ENCODE results near the gene OR5D16. TPM values are rescaled to one million over a fixed set of nuclear protein-coding genes. Genes with fewer than 3 reads are reported as not detected.
A peak's percentile ranks its signal among the peaks of the same experiment; 100 is the strongest.
"Not testable (repeated sequence)": the region's sequence is repeated elsewhere in the genome, so short reads cannot be mapped to it uniquely, and the experiment has no call there.

The OR5D16 gene
- total RNA-seq: not detected
- long read RNA-seq, donor 1: 0 reads
- long read RNA-seq, donor 2: 0 reads

DNA sequence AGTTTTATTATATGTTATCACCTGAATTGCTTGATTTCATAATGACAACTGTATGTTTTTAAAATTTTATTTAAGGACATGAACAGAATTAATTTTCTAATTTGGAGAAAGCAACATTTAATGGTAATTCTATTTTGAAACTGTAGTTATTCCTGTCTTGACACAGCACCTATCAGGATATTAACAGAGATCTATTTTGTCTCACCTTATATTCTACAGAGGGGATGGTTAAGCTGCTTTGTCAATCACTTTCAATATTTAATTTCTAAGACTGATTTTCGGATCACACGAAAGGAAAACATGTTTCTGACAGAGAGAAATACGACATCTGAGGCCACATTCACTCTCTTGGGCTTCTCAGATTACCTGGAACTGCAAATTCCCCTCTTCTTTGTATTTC, at the start of gene OR5D16:
OR5D16 (plus strand) TSS at position 301 of the 400 bp plus-strand sequence; CDS start at position 301, 0 bp downstream.
- no peak for DNase-seq (ENCODE audit: low spot score)
- intact Hi-C loops (cut with DNase I): no loop called here

DNA sequence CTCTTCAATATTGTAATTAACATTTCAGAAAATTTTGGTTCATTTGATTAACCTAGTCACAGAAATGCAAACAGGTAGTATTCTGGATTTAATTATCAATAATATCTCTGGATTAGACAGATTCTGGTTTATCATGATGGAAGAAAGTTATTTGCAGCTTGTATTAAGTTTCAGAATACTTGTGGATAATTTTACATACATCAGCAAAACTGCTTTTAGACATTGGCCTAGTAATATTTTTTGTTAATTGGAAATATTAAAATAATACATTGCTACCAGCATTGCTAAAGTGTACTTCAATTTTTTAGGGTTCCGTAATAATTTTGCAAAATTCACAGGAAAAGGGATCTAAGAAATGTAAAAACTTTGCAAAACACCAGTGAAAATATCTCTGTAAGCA, 46.9 kb upstream of the OR5D16 start:
- intact Hi-C loops (cut with DNase I): no loop called here
- DNase-seq (ENCODE audit: low spot score): no peak

DNA sequence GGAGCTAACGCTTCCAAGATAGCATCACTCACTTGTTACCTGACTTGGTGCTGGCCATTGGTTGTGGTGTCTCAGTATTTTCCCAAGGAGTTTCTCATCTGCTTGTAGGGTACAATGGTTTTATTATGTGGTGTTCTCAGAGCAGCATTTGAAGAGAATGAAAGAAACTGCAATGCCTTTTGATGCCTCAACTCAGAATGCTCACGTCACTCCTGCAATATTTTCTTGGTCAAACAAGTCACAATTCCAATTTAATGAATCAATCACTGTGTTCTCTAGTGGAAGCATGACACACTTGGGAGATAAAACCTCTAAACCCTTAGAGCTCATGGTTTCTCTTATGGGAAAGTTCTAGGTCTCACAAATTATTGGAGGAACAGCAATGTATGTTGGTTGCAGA, 45.2 kb upstream of the OR5D16 start:
- no peak for DNase-seq (ENCODE audit: low spot score)
- intact Hi-C loops (cut with DNase I): no loop called here

DNA sequence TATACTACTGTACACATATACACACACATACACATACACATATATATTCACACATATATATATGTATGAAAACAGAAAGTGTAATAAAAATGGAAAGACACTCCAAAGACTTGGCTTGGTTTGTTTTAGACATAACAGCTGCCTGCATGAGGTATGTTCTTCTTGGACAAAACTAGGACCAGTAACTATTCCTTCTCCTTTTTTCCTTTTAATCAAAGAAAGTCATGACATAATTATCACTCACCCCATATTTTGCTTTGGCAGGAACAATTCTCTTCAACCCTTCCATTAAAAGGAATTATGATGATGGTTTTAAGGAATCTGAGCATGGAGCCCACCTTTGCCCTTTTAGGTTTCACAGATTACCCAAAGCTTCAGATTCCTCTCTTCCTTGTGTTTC, 43.3 kb upstream of the OR5D16 start, which contains the start of gene OR5D14:
OR5D14 (plus strand) TSS at position 301 of the 400 bp plus-strand sequence; CDS start at position 301, 0 bp downstream.
- intact Hi-C loops (cut with DNase I): no loop called here
- DNase-seq (ENCODE audit: low spot score): no peak

DNA sequence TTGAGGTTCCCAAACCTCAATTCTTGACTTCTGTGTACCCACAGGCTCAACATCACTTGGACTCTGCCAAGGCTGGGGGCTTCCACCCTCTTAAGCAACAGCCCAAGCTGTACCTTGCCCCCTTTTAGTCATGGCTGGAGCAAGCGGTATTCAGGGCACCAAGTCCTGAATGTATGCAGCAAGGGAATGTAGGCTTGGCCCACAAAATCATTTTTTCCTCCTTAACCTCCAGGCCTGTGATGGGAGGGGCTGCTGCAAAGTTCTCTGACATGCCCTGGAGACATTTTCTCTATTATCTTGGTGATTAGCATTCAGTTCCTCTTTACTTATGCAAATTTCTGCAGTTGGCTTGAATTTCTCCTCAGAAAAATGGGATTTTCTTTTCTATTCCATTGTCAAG, 32.3 kb upstream of the OR5D16 start:
- intact Hi-C loops (cut with DNase I): no loop called here
- no peak for DNase-seq (ENCODE audit: low spot score)

DNA sequence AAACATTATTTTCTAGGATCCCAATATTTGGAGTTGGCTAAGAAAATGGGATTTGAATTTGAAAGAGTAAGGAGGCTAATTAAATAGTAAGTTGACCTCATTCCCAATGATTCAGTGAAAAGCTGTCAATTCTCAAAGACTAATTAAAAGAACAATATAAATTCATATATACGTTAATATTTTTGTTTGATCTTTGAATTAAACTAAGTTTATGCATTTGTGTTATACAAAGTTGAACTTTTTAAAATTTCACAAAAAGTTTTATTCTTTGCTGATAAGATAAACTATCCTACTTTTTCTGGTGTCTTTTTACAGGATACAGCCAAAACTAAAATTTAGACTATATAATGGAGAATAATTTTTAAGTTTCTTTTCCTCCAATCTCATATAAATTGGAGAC, 27.5 kb upstream of the OR5D16 start, which contains the start of gene OR5L1:
OR5L1 (plus strand) TSS at position 301 of the 400 bp plus-strand sequence. CDS start 100 bp downstream, outside the sequence.
- intact Hi-C loops (cut with DNase I): no loop called here
- no peak for DNase-seq (ENCODE audit: low spot score)

DNA sequence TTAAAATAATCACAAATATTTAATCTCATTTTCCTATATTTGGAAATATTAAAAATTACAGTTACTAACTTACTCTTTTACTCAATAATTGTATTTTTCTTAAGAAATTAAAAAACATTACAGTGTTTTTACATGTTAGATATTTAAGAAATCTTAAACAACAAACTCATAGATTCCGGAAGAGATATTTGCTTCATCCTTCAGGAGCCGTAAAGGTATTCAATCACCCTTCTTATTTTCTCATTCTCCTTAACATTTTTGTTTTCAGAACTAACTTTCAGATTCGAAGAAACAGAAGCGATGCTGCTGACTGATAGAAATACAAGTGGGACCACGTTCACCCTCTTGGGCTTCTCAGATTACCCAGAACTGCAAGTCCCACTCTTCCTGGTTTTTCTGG, 19.2 kb upstream of the OR5D16 start, which contains the start of gene OR5D18:
OR5D18 (plus strand) TSS at position 301 of the 400 bp plus-strand sequence; CDS start at position 301, 0 bp downstream.
- intact Hi-C loops (cut with DNase I): no loop called here
- no peak for DNase-seq (ENCODE audit: low spot score)

DNA sequence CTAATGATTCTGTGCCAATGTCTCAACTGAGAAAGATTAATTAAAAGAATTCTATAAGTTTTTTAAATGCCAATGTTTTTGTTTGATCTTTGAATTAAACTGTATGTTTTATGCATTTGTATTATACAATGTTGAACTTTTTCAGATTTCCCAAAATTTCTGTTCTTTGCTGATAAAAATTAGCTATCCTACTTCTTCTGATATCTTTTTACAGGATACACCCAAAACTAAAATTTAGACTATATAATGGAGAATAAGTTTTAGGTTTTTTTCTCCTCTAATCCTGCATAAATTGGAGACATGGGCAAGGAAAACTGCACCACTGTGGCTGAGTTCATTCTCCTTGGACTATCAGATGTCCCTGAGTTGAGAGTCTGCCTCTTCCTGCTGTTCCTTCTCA, 11.6 kb upstream of the OR5D16 start, which contains the start of gene OR5L2:
OR5L2 (plus strand) TSS at position 301 of the 400 bp plus-strand sequence; CDS start at position 301, 0 bp downstream.
- intact Hi-C loops (cut with DNase I): no loop called here
- DNase-seq (ENCODE audit: low spot score): no peak

DNA sequence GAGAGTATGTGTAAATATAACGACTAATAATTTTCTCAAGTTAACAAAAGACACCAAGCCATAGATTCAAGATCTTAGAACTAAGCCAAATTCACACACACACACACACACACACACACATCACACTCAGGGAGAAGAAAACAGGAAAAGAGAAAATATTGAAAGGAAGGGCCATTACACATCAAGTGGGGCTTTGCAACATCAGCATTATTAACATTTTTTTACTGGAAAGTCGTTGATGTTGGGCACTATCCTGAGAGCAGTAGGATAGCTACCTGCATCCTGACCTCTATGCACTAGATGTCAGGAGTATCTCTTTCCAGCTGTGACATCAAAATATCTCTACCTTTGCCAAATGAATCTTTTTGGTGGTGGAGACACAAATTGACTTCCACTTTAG, 8.9 kb downstream of the OR5D16 start:
- DNase-seq (ENCODE audit: low spot score): no peak
- intact Hi-C loops (cut with DNase I): no loop called here

DNA sequence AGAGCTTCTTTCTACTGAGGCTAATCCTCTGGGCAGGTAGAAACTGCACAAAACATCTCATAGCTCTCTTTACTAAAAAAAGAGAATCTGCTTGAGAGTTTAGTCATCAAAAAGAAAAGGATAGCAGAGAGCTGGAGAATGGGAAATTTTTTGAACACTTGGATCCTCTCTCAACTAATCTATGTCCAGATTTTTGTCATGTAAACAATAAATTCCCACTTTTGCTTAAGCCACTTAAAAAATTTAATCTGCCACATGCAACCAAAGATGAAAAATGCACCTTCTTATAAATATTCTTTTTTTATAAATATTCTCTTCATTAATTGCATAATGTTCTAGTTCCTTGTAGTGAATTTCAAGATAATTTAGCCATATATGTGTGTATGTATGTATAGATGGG, 10.5 kb downstream of the OR5D16 start:
- no peak for DNase-seq (ENCODE audit: low spot score)
- intact Hi-C loops (cut with DNase I): no loop called here

DNA sequence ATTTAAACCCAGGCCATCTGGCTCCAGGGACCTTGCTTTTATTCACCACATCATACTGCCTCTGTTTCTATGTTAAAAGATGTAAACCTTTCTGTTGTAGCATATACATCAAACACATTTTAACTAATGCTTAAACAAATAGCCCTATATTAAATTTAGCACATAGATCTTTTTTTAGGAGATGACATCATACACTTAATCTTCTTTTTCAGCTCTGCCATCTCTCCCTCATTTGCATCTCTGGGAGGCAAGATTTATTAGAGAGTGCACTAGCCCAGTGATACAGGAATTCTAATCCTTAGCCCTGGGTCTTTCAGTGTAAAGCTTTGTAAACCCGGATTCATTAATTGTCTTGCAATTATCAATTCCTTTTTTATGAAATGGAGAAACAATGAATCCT, 13.6 kb downstream of the OR5D16 start:
- DNase-seq (ENCODE audit: low spot score): no peak
- intact Hi-C loops (cut with DNase I): no loop called here

DNA sequence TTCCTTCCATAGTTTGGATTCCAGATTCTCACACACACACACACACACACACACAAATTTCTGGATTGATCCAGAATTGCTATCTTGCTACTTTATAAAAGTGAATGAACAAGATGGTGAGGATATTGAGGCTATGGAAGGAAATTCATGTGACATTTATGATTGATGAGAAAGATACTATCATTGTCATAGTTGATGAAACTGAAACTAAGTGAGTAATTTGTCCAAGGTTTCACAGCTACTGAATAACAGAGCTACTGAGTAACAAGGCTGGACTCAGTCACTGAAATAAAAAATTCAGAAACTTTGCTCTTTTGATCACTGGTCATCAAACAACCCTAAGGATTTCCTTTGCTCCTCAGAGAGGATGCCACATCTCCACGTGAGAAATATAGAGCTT, 16.2 kb downstream of the OR5D16 start:
- no peak for DNase-seq (ENCODE audit: low spot score)
- intact Hi-C loops (cut with DNase I): no loop called here

DNA sequence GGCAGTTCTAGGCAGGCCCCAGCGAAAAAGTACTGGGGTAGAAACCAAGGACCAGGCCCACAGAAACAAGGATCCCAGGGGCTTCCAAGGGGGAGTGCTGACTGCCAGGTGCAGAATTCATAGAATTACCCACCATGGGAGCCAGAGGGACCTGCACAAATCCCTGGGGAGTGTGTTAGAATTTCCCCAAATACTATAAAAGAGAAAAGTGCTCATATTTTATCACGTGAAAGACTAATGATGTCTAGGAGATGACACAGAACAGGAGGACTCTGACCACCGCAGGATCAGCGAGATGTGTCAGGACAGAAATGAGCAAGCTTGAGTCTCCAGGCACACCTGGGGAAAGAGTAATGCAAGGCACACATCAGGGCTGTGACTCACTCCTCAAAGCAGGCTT, 28.8 kb downstream of the OR5D16 start:
- intact Hi-C loops (cut with DNase I); DNase-seq (ENCODE audit: low spot score): not testable (repeated sequence)

DNA sequence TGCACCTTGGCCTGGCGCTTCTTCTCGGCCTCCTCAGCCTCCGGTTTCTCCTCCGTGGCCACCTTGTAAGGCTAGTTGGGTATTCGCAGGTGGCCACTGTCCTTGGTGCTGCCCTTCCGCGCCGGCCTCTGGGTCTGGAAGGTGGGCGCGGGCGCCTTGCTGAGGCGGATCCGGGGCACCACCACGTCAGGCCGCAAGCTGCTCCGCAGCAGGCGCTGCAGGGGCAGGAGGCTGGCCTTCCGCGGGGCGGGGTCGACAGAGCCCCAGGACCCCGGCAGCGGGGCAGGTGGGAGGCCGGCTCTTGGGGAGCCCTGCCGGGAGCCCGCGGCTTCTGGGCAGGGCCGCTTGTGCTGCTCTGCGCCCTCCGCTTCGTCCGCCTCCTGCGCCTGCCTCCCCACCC, 34.2 kb downstream of the OR5D16 start:
- DNase-seq (ENCODE audit: low spot score); intact Hi-C loops (cut with DNase I): not testable (repeated sequence)

DNA sequence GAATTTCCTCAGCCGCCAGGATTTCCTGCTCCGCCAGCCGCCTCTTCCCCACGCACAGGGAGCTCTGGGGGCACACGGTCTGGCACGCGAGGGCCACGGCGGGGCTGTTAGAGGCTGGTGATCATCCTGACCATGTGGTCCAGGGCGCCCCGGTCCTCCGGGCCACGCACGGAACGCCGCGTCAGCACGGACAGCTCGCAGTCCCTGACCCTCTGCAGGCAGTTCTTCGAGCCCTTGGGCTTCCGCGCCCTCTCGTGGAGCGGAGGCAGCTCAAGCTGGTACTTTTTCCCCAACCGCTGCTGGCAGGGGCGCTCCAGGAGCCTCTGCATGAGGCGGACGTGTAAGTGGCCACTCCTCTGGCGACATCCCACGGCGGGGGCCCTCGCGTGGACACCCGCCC, 34.6 kb downstream of the OR5D16 start:
- intact Hi-C loops (cut with DNase I): not testable (repeated sequence)
- DNase-seq (ENCODE audit: low spot score): peak; percentile 69

DNA sequence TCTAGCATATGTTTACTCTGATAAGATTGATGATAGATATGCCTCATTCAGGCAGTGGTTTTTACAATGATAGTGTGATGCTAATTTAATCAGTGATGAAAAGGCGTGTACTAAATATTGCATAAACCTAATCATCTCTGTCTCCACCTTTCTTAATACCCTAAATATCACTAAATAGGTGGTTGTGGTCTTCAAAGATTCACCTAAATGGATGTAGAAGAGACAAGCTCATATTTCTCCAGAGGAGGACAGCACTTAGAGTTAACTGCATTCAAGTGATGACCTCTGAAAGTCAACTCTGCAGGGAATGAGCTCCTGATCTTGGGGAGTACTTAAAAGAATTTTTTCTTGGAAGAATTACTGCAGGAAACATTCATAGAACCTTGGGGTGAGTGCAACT, 44.4 kb downstream of the OR5D16 start, which contains the start of gene TRIM51:
TRIM51 (plus strand) TSS at position 301 of the 400 bp plus-strand sequence. CDS start 2,132 bp downstream, outside the sequence.
- DNase-seq (ENCODE audit: low spot score); intact Hi-C loops (cut with DNase I): not testable (repeated sequence)

DNA sequence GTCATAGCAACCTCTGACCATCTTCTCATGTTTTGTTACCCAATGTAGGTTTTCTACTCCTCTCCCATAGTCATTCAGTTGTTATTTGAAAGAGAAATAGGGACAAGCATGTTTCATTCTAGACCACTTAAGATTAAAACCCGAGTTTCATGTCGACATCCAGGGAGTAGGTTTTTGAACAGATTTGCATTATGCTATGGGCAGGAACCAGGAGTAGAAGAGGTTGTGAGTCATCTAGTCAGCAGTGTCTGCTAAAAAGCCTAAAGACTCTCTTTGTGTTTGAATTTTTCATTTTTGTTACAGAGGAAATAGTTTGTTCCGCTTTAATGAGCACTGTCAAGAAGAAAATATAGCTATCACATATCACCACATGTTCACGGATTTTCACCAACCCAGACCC, 46.4 kb downstream of the OR5D16 start:
- intact Hi-C loops (cut with DNase I); DNase-seq (ENCODE audit: low spot score): not testable (repeated sequence)

DNA sequence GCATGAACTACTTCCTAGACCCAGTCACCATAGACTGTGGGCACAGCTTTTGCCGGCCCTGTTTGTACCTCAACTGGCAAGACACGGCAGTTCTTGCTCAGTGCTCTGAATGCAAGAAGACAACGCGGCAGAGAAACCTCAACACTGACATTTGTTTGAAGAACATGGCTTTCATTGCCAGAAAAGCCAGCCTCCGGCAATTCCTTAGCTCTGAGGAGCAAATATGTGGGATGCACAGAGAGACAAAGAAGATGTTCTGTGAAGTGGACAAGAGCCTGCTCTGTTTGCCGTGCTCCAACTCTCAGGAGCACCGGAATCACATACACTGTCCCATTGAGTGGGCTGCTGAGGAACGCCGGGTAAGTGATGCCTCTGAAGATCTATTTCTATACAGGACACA, 46.9 kb downstream of the OR5D16 start:
- intact Hi-C loops (cut with DNase I): not testable (repeated sequence)

More for the DNA sequence above, 46.9 kb downstream of the OR5D16 start:
- DNase-seq (ENCODE audit: low spot score): not testable (repeated sequence)

Data from posterior vena cava (tissue), 2 donors.